SK-N-MC (cell line): ENCODE measurements around the gene DMGDH.

ENCODE experiments used
- EZH2 ChIP-seq: fragments of 200-600 bp; sonication (generic); IDR thresholded peaks from one replicate; pipeline ENCODE4 v1.6.1; 2017; ENCODE audit warnings: antibody characterized with exemption
- POLR2AphosphoS5 ChIP-seq: IDR thresholded peaks from 2 replicates; pipeline ENCODE4 v1.6.1; 2012; ENCODE audit warnings: mild to moderate bottlenecking, low read depth, low read length, borderline replicate concordance

DNA sequence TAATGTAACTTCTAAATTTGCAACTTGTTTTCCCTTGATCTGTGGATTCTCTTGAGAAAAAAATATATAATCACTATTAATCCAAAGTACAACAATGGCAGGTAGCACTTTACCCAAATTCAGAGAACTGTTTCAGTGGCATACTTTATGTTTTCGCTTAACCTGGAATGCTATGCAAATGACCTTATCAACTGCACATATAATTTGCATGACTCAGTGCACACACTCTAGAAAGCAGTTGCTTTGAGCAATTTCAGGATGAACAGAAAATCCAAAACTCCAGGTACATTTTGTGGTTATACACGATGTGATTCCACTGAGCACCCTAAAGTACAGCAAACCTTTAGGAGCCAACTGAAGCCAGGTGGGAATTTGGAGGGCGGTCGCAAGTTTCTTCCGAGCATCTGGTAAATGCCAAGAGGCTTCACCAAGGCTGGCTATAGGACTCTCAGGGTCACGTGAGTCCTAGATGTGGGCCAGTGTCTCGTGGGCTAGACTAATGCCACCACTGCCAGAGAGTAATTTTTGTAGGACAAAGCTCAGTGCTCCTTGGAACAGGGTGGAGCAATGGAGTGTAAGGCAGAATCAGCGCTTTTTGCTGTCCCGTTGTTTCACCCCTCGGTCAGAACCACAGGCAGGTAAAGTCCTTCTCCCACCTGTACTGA lies 37.3 kb downstream of the DMGDH start:
- TF ChIP-seq EZH2 (no peak), POLR2AphosphoS5 (no peak)
